Right lobe of liver (tissue), 4 donors: ENCODE data around the gene SLC26A11.

Experiments
- CTCF ChIP-seq, 4 donors: fragments of 200-600 bp in 3 of 4; fragments of 450-650 bp in 1 of 4; IDR thresholded peaks; one replicate each; pipeline versions ENCODE4 v1.5.1 to v1.8.0; 2016 to 2022; ENCODE audit warnings: antibody characterized with exemption in 4 of 4, mild to moderate bottlenecking in 2 of 4
- POLR2A ChIP-seq: fragments of 450-650 bp; IDR thresholded peaks from one replicate; pipeline ENCODE4 v1.6.1; 2017; ENCODE audit warnings: antibody characterized with exemption, mild to moderate bottlenecking
- donor health status: DM: no; HTN: no; CAD: no.
- donor health status: DM: no; HTN: no; CAD: no.
- donor health status: DM: no; HTN: yes; CAD: no.

- TF ChIP-seq CTCF (IDR thresholded peaks at IDR 0.05), result no peak
- no peak for TF ChIP-seq POLR2A
These were observed 18.8 kb upstream of the SLC26A11 start for GRCh38 chr17:80201446-80201845.
